Stimulated activated CD8-positive, alpha-beta memory T cell treated with anti-CD3 and anti-CD28 coated beads, Interleukin-7, amount 100 ng/mL, for 48 hours (primary cell): ENCODE results near the gene SEMA4G.

ENCODE experiments used
- DNase-seq, 2 donors: peaks; one replicate each; pipeline ENCODE4 v3.0.0-alpha.2; 2020; ENCODE audit warnings: low read depth in 1 of 2; ENCODE audit errors: extremely low read depth in 1 of 2

SEMA4G gene

GRCh38 chr10:101005869-101006567 is 36.7 kb downstream of the SEMA4G start:
- DNase-seq = no peak

- no peak for DNase-seq
Observed at GRCh38 chr10:101006593-101007098, 37.3 kb downstream of the SEMA4G start.

- DNase-seq = no peak
Observed at GRCh38 chr10:101007099-101007711, 37.9 kb downstream of the SEMA4G start.

- DNase-seq = no peak
Observed at GRCh38 chr10:101007915-101008822, 38.9 kb downstream of the SEMA4G start.

GRCh38 chr10:101008823-101009423 is 39.6 kb downstream of the SEMA4G start:
- no peak for DNase-seq

GRCh38 chr10:101010329-101010728 is 41.0 kb downstream of the SEMA4G start:
- no peak for DNase-seq

GRCh38 chr10:101011517-101012423 is 42.5 kb downstream of the SEMA4G start:
- no peak for DNase-seq

- DNase-seq = peak; percentile 53 to 75
Observed at GRCh38 chr10:101012525-101013364, 43.4 kb downstream of the SEMA4G start.

- no peak for DNase-seq
Observed at GRCh38 chr10:101013365-101013825, 44.1 kb downstream of the SEMA4G start.

- peak; percentile 39 to 59 for DNase-seq
Observed at GRCh38 chr10:101014230-101014884, 45.1 kb downstream of the SEMA4G start.

- no peak for DNase-seq
Observed at GRCh38 chr10:101014966-101015581, 45.8 kb downstream of the SEMA4G start.

- DNase-seq = no peak
Observed at GRCh38 chr10:101015582-101015973, 46.3 kb downstream of the SEMA4G start.

- no peak for DNase-seq
Observed at GRCh38 chr10:101016814-101017213, 47.5 kb downstream of the SEMA4G start.

GRCh38 chr10:101018118-101018599 is 48.9 kb downstream of the SEMA4G start:
- no peak for DNase-seq

GRCh38 chr10:101018600-101019439 is 49.5 kb downstream of the SEMA4G start:
- DNase-seq = peak; percentile 56 to 67
